ENCODE measurements around the gene CSGALNACT2.
A peak's percentile ranks its signal among the peaks of the same experiment; 100 is the strongest.

The CSGALNACT2 gene

DNA sequence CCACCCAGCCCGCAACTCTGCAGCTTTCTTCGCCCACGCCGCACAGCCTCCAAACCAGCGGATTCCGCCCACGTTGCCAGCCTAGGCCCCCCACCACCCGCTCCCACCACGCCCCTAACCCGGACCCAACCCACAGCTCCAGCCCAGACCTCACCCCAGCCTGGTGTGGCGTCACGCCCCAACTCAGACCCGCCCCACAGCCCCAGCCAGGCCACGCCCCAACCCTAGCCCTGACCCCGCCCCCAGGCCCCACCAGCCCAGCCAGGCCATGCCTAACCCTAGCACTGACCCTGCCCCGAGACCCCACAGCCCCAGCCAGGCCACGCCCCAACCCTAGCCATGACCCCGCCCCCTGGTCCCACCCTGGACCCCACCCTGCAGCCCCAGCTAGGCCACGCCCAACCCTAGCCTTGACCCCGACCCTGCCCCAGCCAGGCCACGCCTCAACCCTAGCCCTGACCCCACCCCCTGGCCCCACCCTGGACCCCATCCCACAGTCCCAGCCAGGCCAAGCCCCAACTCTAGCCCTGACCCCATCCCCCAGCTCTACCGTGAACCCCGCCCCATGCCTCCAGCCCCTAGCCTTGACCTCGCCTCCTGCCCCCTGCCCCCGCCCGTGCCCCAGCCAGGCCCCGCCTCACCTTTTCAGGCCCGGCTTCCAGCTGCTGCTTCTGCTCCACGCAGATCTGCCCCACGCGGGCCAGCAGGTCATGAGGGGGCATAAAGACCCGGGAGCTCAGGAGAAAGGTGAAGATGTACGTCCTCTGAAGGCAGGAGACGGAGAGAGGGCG, 64.6 kb downstream of the CSGALNACT2 start:
- Histone ChIP-seq H3K27me3 (ENCODE audit: low read depth, low read length) (no peaks in the 10 kb centered on the region), H3K4me1 (ENCODE audit: low read length) (no peaks in the 10 kb centered on the region), H3K4me2 (ENCODE audit: low read length) (peak overlapping the region; percentile 88), H3K36me3 (replicated peaks; ENCODE audit: low read depth, low read length) (no peaks in the 10 kb centered on the region), H3K79me2 (ENCODE audit: low read length) (no peaks in the 10 kb centered on the region), H3K27ac (ENCODE audit: low read length) (no peak overlapping the region), H2AFZ (ENCODE audit: low read depth, low read length) (no peak overlapping the region), H4K20me1 (ENCODE audit: insufficient read depth, low read length) (no peaks in the 10 kb centered on the region), H3K9me3 (ENCODE audit: insufficient read depth, low read length) (no peaks in the 10 kb centered on the region), H3K4me3 (ENCODE audit: low read length) (peak overlapping the region; percentile 79), H3K9ac (ENCODE audit: low read length) (peak overlapping the region; percentile 28; the same call in 1 of the 2 replicates)
- TF ChIP-seq EZH2phosphoT487 (IDR thresholded peaks at IDR 0.05; ENCODE audit: low read depth) = no peak
- TF ChIP-seq, protein P1, sequence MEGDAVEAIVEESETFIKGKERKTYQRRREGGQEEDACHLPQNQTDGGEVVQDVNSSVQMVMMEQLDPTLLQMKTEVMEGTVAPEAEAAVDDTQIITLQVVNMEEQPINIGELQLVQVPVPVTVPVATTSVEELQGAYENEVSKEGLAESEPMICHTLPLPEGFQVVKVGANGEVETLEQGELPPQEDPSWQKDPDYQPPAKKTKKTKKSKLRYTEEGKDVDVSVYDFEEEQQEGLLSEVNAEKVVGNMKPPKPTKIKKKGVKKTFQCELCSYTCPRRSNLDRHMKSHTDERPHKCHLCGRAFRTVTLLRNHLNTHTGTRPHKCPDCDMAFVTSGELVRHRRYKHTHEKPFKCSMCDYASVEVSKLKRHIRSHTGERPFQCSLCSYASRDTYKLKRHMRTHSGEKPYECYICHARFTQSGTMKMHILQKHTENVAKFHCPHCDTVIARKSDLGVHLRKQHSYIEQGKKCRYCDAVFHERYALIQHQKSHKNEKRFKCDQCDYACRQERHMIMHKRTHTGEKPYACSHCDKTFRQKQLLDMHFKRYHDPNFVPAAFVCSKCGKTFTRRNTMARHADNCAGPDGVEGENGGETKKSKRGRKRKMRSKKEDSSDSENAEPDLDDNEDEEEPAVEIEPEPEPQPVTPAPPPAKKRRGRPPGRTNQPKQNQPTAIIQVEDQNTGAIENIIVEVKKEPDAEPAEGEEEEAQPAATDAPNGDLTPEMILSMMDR (IDR thresholded peaks at IDR 0.05; ENCODE audit: low read depth, low read length) = no peak

DNA sequence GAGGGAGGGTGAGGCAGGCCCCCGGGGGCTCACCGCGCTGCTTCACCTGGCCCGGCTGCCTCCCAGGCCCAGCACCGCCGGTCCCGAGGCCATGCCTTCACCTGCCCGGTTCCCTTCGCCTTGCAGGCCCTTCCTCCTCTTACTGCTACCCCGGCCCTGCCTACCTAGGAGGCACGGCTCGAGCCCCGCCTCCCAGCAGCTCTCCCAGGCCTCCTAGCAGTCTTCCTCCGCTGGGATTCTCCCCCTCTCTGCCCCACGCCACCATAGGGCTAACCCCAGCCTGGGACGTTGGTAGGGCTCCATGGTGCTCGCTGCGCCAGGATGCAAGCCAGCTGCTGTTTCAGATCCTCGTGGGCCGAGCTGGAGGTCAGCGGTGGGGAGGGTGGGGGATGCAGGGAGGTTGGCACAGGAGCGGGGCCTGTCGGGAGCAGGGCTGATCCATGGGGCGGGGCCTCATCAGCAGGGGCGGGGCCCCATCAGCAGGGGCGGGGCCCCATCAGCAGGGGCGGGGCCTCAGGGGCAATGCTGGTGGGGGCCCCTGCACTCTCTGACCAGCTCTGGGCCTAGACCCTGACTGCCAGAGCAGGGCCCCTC, 65.3 kb downstream of the CSGALNACT2 start:
- Histone ChIP-seq H3K27ac (ENCODE audit: low read length) (no peak overlapping the region), H3K4me2 (ENCODE audit: low read length) (0 out of 2 replicates have a peak overlapping the region, but pooled peaks have one; percentile 88), H3K4me1 (ENCODE audit: low read length) (no peaks in the 10 kb centered on the region), H2AFZ (ENCODE audit: low read depth, low read length) (no peak overlapping the region), H3K79me2 (ENCODE audit: low read length) (no peaks in the 10 kb centered on the region), H3K4me3 (ENCODE audit: low read length) (peak overlapping the region; percentile 79; the same call in 1 of the 2 replicates), H3K9me3 (ENCODE audit: insufficient read depth, low read length) (no peaks in the 10 kb centered on the region), H3K9ac (ENCODE audit: low read length) (no peak overlapping the region), H3K36me3 (replicated peaks; ENCODE audit: low read depth, low read length) (no peaks in the 10 kb centered on the region), H4K20me1 (ENCODE audit: insufficient read depth, low read length) (no peaks in the 10 kb centered on the region), H3K27me3 (ENCODE audit: low read depth, low read length) (no peaks in the 10 kb centered on the region)
- no peak for TF ChIP-seq EZH2phosphoT487 (IDR thresholded peaks at IDR 0.05; ENCODE audit: low read depth)
- TF ChIP-seq, protein P1 (IDR thresholded peaks at IDR 0.05; ENCODE audit: low read depth, low read length) = no peak

GRCh38 chr10:43204042-43204942, 66.0 kb downstream of the CSGALNACT2 start:
- TF ChIP-seq, protein P1 (IDR thresholded peaks at IDR 0.05; ENCODE audit: low read depth, low read length) = no peak
- TF ChIP-seq EZH2phosphoT487 (IDR thresholded peaks at IDR 0.05; ENCODE audit: low read depth) = no peak
- Histone ChIP-seq H3K4me3 (ENCODE audit: low read length) (no peak overlapping the region), H3K9ac (ENCODE audit: low read length) (no peak overlapping the region), H3K36me3 (replicated peaks; ENCODE audit: low read depth, low read length) (no peaks in the 10 kb centered on the region), H3K79me2 (ENCODE audit: low read length) (no peaks in the 10 kb centered on the region), H3K4me1 (ENCODE audit: low read length) (no peaks in the 10 kb centered on the region), H3K27ac (ENCODE audit: low read length) (no peak overlapping the region), H3K9me3 (ENCODE audit: insufficient read depth, low read length) (no peaks in the 10 kb centered on the region), H3K4me2 (ENCODE audit: low read length) (no peak overlapping the region), H4K20me1 (ENCODE audit: insufficient read depth, low read length) (no peaks in the 10 kb centered on the region), H3K27me3 (ENCODE audit: low read depth, low read length) (no peaks in the 10 kb centered on the region), H2AFZ (ENCODE audit: low read depth, low read length) (no peak overlapping the region)

Data from OCI-LY3 (cell line).